HG03457 (cell line): ENCODE data around the gene SIM2.

Experiments
- ATAC-seq: cut with Tn5 transposase; IDR thresholded peaks from one replicate; pipeline ENCODE4 v1.9.1; 2021; ENCODE audit warnings: moderate number of reproducible peaks; ENCODE audit not compliant: unreplicated experiment

The SIM2 gene

DNA sequence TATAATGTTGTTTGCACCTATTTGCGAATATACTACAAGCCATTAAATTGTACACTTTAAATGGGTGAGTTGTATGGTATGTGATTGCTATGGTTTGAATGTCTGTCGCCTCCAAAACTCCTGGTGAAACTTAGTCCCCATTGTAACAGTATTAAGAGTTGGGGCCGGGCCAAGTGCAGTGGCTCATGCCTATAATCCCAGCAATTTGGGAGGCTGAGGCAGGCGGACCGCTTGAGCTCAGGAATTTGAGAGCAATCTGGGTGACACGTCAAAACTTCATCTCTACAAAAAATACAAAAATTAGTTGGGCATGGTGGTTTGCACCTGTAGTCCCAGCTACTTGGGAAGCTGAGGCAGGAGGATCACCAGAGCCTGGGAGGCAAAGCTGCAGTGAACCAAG is 12.0 kb upstream of the SIM2 start:
- no peak for ATAC-seq

DNA sequence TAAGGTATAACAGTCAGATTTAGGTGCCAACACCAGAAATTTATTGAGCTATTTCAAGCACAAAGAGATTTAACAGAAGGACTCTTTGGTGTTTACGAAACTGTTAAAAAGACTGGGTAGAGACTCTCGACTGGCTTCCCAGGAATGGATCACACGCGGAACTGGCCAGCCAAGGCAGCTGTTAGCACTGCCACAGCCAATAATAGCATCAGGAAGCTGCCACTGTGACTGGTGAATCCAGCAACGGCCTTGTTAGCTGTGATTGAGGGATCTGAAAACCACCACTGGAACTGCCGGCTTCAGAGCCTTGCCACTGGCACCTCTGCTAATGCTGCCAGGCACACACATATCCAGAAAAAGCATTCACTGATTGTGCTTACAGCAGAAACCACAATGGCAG is 10.6 kb upstream of the SIM2 start:
- no peak for ATAC-seq

DNA sequence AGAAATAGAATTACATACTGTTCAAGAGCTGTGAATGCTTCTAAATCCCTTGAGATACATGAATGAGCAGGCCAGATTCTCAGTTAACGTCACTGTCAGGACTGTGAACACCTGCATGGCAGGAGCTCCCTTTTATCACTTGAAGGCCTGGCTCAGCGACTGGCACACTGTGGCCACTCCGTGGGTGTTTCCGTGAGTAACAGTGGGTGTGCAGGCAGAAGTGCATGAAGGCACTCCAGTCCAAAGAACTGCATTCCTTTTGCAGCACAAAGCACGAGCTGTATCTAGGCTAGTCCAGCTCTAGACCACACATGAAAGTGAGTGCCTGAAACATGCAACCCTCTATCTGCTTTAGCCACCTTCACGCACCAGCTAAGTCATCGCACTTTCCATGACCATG is 9.6 kb upstream of the SIM2 start:
- no peak for ATAC-seq

DNA sequence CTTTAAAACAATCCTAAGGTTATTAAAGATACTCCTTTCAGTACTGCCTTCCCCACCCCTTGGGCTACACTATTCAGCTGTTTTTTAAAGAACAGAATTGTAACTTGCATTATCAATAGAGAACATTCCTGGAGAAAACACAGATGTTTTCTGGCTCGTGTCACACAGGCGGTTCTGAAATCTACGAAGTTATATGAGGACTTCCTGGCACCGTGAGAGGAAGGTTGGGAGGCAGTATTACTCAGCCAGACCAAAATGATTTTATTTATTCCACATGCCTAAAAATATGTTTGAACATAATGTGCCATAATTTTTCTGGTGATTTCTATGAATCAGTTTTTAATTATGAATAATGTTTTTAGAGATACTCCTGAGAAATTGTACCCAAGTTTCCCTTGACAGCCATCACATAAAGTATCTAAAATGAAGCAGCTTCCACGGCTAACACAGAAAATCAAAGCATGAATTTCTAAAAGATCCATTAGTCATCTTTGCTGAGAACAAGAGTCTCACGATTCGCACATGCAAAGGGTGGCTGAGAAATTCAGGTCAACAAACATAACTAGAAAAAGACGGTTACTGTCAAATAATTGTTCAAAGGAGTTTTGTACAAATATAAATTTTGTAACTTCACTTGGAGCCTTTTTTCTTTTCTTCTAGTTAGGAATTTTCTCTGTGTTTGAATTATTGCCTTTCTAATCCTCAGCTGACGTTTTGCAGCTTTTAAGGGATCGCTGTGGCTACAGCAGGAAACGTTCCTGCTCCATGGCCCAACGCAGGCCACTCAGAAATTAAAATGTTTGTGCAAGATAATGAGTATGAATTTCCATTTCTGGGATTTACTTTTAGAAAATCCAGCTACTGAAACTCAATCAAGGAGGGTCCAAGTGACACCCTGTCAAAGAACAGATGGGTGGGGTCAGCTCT is 8.0 kb upstream of the SIM2 start:
- ATAC-seq: no peak

DNA sequence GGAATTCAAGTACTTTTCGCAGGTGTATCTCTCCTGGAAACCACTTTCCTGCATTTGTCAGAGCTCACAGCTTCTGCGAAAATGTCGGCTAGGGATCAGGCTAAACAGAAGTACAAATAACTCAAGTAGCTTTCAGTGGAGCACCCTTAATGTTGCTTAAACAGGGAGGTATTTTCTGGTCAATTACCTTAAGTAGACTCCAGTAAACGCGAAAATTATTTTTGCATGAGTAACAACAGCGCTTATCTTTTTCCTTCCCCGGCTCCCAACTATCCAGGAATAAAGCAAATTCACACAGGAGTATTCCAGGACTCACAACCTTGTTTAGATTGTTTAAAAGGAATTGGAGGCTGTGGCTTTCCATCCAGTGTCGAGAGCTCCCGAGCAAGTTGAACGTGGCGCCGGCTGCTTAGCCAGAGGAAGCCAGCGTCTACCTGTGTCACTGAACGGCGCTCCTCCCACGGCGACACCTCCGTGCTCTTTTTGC is 7.3 kb upstream of the SIM2 start:
- ATAC-seq: no peak

DNA sequence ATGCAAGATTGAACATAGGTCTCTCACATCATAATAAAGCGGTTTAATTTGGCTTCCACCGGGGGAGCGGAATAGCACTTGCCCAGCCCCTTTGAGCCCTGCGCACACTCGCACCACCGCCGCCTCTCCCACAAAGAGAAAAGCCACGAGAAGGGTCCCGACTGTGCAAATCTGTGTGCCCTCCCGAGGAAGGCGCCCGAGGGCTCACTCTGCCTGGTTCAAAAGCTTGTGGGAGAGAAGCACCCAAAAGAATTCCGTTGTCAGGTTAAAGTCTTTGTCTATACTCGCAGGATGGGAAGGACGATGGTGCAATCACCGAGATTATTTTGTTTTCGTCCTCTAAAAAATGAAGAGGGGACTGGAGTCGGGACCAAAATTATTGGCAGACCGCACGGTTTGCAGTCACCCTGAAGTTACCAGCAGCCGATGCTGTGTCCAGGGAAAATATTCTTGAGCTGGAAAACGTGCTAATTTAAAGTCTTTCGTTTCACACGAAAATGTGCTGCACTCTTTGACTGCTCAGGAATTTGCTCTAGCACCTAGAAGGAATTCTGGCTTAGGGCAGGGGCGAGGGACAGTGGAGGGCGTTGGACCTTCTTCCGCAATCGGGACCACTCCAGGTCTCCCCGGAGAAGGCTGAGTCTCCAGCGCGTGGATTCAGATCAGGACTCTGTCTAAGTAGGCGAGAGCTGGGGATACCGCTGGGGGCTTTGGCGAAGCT is 6.6 kb upstream of the SIM2 start:
- ATAC-seq: no peak

DNA sequence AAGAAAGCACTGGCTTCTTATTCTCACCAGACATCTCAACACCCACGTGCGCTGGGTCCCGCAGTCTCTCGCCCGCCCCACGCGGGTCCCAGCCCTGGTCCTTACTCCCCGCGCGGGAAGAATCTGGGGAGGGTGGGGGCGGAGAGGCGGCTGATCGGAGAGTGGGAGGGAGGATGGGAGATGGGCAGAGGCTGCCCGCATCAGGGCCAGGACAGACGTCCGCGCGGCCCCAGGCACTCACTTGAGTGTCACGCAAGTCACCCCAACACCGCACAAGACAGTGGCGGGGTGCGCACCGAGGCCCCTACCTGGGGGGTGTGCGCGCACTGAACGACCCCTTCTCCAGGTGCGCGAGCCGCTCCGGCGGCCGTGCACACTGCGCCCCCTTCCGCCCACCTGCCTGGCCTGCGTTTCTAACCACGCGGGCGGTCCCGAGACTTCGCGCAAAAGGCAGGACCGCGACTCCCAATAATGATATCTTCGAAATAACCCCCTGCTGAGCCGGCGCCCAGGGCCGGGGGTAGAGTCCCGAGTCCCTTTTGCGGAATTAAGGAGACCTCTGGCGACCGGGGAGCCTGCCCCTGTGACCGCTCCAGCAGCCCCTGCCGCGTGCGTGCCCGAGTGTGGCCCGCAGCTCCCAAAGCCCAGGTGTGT is 6.0 kb upstream of the SIM2 start:
- no peak for ATAC-seq

DNA sequence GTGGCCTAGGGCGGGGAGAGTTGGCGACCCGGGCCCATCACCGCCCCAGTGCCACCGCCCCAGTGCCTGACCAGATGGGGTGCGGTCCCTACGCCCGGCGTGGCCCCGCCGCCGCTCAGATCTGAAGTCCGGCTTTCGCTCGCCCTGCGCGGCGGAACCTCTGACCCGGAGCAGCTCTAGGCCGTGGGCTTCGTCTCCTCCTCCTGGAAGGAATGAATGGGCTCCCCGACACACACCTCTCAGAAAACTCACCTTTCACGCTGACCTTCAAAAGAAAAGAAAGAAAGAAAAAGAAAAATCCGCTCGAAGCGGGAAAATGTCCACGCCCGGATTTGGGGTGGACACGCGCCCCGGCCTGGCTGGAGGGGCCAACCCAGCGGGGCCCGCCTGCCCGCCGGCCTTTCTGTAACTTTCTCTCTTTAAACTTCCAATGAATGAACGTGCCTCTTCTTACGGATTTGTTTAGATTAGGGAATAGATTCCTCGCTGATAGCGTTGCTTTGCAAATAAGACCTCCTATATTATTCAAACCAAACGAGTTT is 5.4 kb upstream of the SIM2 start:
- no peak for ATAC-seq

DNA sequence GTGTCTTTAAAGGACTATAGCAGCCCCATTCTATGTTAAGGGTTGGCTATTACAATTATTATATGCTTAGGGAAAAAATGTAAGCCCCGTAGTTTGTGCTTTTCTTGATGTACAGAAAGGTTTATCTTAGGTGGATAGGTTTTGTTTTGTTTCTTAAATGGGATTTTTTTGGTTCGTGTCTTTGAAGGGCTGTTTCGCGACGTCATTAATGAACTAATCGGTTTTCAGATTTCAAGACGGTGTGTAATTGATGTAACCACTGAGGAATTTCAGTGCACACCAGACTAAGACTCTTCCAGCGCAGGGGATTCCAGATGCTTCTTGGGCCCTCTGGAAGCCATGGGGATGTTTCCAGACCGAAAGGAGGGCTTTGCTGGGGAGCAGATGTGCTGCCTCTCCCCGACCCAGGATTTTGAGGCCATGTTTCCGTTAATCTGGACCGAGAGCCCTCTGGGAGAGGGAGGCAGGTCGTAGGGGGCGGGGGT is 4.8 kb upstream of the SIM2 start:
- ATAC-seq: no peak

DNA sequence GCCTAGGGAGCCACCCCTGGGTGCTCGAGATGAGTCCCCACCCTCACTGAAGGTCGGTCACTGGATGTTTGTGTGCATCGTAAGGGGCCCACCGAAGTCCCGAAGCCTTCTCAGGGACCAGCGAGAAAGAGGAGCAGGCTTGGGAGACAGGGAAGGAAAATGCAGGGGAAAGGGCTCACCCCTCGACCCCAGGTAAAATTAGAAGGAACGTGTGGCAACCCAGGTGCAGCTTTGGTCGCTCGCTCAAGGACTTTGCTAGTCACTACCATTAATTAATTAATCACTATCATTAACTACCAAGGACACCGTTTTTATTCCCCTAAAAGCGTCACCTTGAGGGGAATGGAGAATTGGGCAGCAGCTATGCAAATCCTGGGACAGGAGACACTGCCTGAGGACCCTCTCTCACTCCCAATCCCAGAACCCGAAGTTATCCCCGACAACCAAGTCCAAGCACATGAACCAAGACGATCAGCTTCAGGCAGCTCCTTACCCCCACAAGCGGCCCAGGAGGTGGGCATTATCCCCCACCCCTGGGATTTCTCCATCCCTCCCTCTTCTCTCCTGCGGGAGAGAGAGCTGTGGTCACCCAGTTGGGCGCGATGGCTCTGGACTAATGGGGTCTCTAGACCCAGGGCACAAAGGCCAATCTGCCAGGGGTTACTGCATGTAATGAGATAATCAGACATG is 4.2 kb upstream of the SIM2 start:
- ATAC-seq: no peak

DNA sequence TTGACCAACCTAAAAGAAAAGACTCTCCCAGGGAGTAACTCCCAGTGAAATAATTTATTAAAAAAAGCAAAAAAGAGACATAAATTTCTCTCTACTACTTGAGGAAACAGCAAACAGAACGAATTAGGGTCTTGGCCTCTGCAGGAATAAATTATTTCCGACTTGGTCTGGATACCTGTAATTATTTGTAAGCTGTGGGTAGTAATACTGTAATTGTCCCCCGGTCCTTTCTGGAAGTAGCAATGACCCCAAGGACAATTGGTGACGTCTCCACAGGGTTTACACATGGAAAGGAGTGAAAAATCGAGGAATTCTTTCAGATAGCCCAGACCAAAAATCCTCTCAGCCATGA is 3.7 kb upstream of the SIM2 start:
- ATAC-seq: no peak

DNA sequence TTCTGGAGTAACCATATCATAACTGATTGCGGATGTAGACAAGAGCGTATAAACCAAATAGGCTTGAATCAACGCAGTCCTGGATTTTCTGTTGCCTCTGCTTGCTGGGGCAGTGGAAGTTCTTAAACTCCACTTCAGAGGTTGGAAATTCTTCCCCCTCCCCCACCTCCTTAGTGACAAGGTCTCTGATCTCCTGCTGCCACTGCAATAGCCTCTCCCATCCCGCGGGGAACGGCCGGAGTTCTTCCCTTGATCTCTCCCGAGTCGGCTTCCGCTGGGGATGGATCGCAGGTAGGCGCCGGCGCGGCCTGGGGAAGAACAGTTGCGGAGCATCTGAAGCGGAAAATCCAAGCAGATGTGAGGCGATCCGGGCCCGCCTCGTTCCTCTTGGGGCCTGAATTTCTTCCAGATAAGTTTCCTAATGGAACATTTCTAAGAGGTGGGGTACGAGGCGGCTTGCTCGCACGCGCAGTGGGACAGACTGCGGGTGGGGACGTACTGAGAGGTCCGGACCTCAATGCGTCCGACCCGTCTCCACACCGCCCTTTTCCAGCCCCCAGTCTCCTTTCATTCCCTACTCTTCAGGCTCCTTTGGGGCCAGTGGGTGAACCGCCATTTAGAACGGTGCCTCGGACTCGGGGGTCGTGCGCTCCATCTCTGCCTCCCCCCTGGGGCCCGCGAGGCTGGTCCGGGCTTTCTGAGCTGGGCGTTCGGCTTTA is 3.1 kb upstream of the SIM2 start:
- ATAC-seq: no peak

DNA sequence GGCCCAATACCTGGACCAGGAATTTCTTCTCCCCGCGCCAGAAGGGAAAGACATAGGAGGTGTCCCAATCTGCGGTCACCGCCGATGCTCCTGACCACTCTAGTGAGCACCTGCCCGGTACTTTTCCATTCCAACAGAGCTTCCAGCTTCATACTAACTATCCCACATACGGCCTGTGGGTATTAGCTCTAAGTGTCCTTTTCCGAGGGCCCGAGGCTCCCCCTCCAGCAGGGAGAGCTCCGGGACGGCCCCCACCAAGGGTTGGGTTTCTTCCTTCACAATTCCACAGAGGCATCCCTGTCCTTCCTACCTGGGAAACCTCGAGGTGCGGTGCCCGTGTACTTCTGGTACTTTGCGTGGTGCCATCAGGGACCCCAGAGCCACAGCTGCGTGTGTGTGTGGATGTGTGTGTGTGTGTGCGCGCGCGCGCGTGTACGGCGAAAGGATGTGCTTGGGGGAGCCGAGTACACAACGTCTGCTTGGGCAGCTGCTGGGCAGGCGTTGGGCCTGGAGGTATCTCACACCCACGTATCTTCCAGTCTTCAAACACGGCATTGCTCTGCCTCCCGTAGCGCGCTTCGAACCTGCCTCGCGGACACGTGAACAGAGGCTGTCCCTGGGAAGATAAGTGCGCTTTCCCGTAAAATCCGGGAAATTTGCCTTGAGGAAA is 2.4 kb upstream of the SIM2 start:
- ATAC-seq: no peak

DNA sequence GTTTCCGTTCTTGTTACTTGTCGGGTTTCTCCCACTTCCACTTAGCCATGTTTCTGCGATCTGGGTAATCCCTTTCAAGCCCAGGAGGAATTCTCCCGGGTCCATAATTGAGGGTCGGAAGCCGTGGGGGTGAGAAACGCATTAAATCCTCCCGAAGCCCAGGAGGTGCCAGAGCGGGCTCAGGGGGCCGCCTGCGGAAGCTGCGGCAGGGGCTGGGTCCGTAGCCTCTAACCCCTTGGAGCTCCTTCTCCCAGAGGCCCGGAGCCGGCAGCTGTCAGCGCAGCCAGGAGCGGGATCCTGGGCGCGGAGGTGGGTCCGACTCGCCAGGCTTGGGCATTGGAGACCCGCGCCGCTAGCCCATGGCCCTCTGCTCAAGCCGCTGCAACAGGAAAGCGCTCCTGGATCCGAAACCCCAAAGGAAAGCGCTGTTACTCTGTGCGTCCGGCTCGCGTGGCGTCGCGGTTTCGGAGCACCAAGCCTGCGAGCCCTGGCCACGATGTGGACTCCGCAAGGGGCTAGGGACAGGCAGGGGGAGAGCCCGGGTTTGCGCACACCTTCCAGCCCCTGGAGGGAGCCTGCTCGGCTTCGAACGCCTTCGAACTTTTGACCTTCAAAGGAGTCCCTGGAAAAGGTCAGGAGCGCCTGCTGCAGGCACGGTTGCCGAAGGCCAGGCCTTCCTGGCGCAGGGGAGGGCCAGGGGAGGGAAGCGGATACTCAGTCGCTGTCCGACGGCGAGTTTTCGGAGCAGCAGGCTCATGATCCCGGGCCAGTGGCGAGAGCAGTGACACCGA is 1.7 kb upstream of the SIM2 start:
- ATAC-seq: no peak

DNA sequence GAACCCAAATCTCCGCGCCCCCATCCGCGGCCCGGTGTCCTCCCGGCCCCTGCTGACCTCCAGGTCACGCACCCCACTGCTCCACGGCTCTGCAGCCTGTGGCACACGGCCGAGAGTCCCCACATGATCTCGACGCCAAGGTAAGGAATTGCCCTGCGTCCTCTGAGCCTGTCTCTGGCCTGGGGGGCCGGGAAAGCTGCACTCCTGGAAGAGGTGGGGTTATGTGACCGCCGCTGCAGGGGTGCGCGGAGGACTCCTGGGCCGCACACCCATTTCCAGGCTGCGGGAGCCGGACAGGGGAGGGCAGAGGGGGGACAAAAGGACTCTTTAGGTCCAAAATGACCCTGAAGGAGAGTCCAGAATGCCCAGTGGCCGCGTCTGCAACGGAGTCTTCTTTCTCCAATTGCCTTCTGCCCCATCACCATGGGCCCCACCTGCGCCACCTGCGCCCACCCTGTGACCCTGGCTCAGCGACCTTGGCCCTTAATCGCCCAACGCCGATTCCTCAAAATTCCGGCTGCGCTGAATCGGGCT is 997 bp upstream of the SIM2 start:
- ATAC-seq: no peak

DNA sequence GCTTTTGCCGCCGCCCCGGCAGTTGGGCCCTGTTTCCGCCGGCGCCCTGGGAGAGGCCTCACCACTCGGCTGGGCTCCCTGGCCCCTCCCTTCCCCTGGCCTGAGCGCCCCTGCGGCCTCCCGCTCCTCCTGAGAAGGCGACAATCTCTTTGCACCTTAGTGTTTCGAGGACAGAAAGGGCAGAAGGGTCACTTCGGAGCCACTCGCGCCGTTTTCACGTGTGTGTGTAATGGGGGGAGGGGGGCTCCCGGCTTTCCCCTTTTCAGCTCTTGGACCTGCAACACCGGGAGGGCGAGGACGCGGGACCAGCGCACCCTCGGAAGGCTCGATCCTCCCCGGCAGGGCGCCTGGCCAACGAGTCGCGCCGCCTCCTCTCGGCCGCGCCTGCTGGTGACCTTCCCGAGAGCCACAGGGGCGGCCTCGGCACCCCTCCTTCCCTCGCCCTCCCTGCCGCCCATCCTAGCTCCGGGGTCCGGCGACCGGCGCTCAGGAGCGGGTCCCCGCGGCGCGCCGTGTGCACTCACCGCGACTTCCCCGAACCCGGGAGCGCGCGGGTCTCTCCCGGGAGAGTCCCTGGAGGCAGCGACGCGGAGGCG is 432 bp upstream of the SIM2 start:
- no peak for ATAC-seq

DNA sequence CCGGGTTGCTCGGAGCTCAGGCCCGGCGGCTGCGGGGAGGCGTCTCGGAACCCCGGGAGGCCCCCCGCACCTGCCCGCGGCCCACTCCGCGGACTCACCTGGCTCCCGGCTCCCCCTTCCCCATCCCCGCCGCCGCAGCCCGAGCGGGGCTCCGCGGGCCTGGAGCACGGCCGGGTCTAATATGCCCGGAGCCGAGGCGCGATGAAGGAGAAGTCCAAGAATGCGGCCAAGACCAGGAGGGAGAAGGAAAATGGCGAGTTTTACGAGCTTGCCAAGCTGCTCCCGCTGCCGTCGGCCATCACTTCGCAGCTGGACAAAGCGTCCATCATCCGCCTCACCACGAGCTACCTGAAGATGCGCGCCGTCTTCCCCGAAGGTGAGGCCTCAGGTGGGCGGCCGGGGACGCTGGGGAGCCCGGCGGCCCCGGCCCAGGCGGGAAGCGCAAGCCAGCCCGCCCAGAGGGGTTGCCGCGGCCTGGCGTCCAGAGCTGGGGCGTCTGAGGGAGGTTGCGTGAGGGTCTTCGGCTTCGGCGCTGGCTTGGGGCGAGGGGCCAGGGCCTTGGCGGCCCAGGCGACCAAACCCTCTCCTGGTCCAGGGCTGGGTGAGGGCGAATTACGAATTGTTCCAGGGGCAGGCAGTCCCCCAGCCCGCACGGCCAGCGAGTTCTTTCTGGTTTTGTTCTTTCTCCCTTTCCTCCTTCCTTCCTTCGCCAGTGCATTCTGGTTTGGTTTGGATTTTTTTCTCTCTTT is 805 bp downstream of the SIM2 start:
- no peak for ATAC-seq
